Transverse colon (tissue), 4 donors: ENCODE data around the gene WWOX. TPM values are rescaled to one million over a fixed set of nuclear protein-coding genes. Genes with fewer than 3 reads are reported as not detected.

ENCODE experiments used
- DNase-seq: peaks from one replicate; pipeline ENCODE4 v3.0.0-alpha.2; 2019
- H3K27ac ChIP-seq, 4 donors: fragments of 200-600 bp; sonication (generic); 2 replicates each; pipeline ENCODE4 v1.5.1; 2016 to 2018; ENCODE audit warnings: inconsistent platforms in 4 of 4
- H3K27me3 ChIP-seq: fragments of 200-600 bp; sonication (generic); 2 replicates; pipeline ENCODE4 v1.5.1; 2017; ENCODE audit warnings: inconsistent platforms
- H3K36me3 ChIP-seq, 4 donors: fragments of 200-600 bp; sonication (generic); 2 replicates each; pipeline ENCODE4 v1.5.1; 2017 to 2019; ENCODE audit warnings: inconsistent platforms in 4 of 4
- H3K4me1 ChIP-seq, 4 donors: fragments of 200-600 bp; sonication (generic); 2 replicates each; pipeline ENCODE4 v1.5.1; 2017 to 2020; ENCODE audit warnings: inconsistent platforms in 4 of 4
- H3K4me3 ChIP-seq, 4 donors: fragments of 200-600 bp; sonication (generic); 1 replicate in 1 of 4; 2 replicates in 3 of 4; pipeline versions ENCODE4 v1.5.1 to v1.6.1; 2017 to 2019; ENCODE audit warnings: inconsistent platforms in 4 of 4
- H3K9me3 ChIP-seq, 2 donors: fragments of 200-600 bp; sonication (generic); 2 replicates each; pipeline ENCODE4 v1.5.1; 2017 to 2019; ENCODE audit warnings: inconsistent platforms in 2 of 2
- CTCF ChIP-seq, 5 experiments: fragments of 200-600 bp in 3 of 5; fragments of 450-650 bp in 2 of 5; sonication (generic) in 3 of 5; IDR thresholded peaks; 1 replicate in 2 of 5; 2 replicates in 3 of 5; pipeline ENCODE4 v1.5.1; 2016 to 2017; ENCODE audit warnings: antibody characterized with exemption in 5 of 5, inconsistent platforms in 3 of 5, mild to moderate bottlenecking in 2 of 5, moderate library complexity in 1 of 5
- EP300 ChIP-seq: sonication (generic); formaldehyde crosslinking; IDR thresholded peaks from one replicate; pipeline ENCODE4 v1.6.1; 2017; ENCODE audit warnings: antibody characterized with exemption, low read depth
- POLR2A ChIP-seq: fragments of 450-650 bp; IDR thresholded peaks from one replicate; pipeline ENCODE4 v1.6.1; 2016; ENCODE audit warnings: antibody characterized with exemption, mild to moderate bottlenecking, moderate library complexity
- POLR2AphosphoS5 ChIP-seq, 3 donors: sonication (generic); formaldehyde crosslinking; IDR thresholded peaks; one replicate each; pipeline ENCODE4 v1.6.1; 2016; ENCODE audit warnings: antibody characterized with exemption in 3 of 3
- WGBS, 2 donors: methylation state at CpG; one replicate each; pipeline ENCODE4 v1.1.5; 2018; ENCODE audit warnings: low coverage in 1 of 2; 5-methylcytosine and 5-hydroxymethylcytosine counted together
- in situ Hi-C, 4 donors: fragments of 200-750 bp; cut with MboI; loops; one replicate each; pipeline versions ENCODE4 v1.15.0 to v1.15.1; 2017; ENCODE audit warnings: low sequenced_read_pairs in 3 of 4, low pct_ligation_motif_present in 1 of 4, low pct_unique_long_range_greater_than_20kb in 1 of 4
- intact Hi-C: fragments of 100-400 bp; cut with DNase I; formaldehyde crosslinking; loops from one replicate; pipeline ENCODE4 v1.15.1; 2023; ENCODE audit warnings: low total_unique reads
- total RNA-seq, 4 donors: library from RNA; depleted of rRNA; stranded (reverse); fragments of >200 nt; gene quantifications; one replicate each; pipeline ENCODE4 v1.1.0, GENCODE V29; 2016

WWOX gene
- total RNA-seq, 4 donors from 2014 or later: 11.2 to 53.8 (median 24.8) TPM

GRCh38 chr16:78962457-78962929 lies 863.0 kb downstream of the WWOX start:
- intact Hi-C loops (no loop called here), in situ Hi-C loops (no loop called here)
- Histone ChIP-seq H3K9me3 (no peaks in the 10 kb centered on the region), H3K4me1 (no peaks in the 10 kb centered on the region), H3K4me3 (no peak overlapping the region), H3K36me3 (no peaks in the 10 kb centered on the region), H3K27me3 (no peaks in the 10 kb centered on the region), H3K27ac (no peak overlapping the region)
- 57 to 59% methylated on average over 2 of the region's 2 CpGs for WGBS, 2 donors
- TF ChIP-seq CTCF (IDR thresholded peaks at IDR 0.05): no peak
- TF ChIP-seq EP300: no peak
- TF ChIP-seq POLR2A: no peak
- no peak for TF ChIP-seq POLR2AphosphoS5 (IDR thresholded peaks at IDR 0.05)
- DNase-seq: no peak

GRCh38 chr16:78967948-78968347 lies 868.5 kb downstream of the WWOX start:
- no peak overlapping the region for H3K27ac ChIP-seq
- H3K36me3 ChIP-seq: no peaks in the 10 kb centered on the region
- H3K4me1 ChIP-seq: no peaks in the 10 kb centered on the region
- TF ChIP-seq POLR2AphosphoS5 (IDR thresholded peaks at IDR 0.05): no peak
- TF ChIP-seq CTCF (IDR thresholded peaks at IDR 0.05): no peak
- TF ChIP-seq EP300: no peak
- no peak for TF ChIP-seq POLR2A
- no peaks in the 10 kb centered on the region for H3K27me3 ChIP-seq
- no peak overlapping the region for H3K4me3 ChIP-seq
- DNase-seq: no peak
- intact Hi-C loops (no loop called here), in situ Hi-C loops (no loop called here)
- 66% methylated on average over 20 of the region's 20 CpGs; no CpG with 5 or more reads in 1 of the 2 donors for WGBS, 2 donors
- no peaks in the 10 kb centered on the region for H3K9me3 ChIP-seq

DNA sequence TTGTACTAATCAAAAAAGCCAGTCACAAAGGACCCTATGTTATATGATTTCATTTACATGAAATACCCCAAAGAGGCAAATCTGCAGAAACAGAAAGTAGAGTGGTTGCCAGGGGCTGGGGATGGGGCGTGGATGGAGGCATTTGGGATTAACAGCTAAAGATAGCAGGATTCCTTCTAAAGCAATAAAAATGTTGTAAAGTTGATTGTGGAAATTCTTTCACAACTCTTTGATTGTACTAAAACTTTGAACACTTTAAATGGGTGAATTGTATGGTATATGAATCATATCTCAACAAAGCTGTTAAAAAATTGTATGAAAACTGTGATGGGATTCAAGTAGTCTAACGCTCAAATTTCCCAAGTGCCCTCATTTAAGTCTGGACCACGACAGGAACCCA lies 870.3 kb downstream of the WWOX start:
- intact Hi-C loops: no loop called here
- in situ Hi-C loops: no loop called here
- no peak for DNase-seq

DNA sequence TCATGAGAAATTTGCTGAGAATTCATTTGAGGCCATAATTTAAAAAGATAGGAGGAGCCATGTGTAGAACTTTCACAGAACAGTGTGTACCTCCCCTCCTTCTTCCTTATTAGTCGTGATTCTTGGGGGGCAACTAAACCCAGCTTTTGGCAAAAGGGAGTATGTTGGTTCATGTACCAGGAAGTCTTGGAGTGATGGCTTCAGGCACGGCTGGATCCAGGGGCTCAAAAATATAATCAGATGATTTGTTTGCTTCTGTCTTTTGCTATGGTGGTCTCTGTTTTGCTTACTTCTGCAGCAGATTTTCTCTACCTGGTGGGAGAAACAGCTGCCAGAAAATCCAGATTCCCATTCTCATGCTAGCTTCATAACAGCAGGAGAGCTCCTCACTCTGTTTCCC lies 871.2 kb downstream of the WWOX start:
- DNase-seq: no peak
- no peak for TF ChIP-seq EP300
- no peak for TF ChIP-seq POLR2AphosphoS5 (IDR thresholded peaks at IDR 0.05)
- TF ChIP-seq CTCF (IDR thresholded peaks at IDR 0.05): no peak
- Histone ChIP-seq H3K27ac (no peak overlapping the region), H3K4me3 (no peak overlapping the region), H3K4me1 (no peaks in the 10 kb centered on the region), H3K9me3 (no peaks in the 10 kb centered on the region), H3K27me3 (no peaks in the 10 kb centered on the region), H3K36me3 (no peaks in the 10 kb centered on the region)
- in situ Hi-C loops (no loop called here), intact Hi-C loops (no loop called here)
- 83 to 90% methylated on average over 2 of the region's 2 CpGs for WGBS, 2 donors

More for the DNA sequence above, 870.3 kb downstream of the WWOX start:
- Histone ChIP-seq H3K4me1 (no peaks in the 10 kb centered on the region), H3K27ac (no peak overlapping the region), H3K27me3 (no peaks in the 10 kb centered on the region), H3K4me3 (no peak overlapping the region), H3K36me3 (no peaks in the 10 kb centered on the region), H3K9me3 (no peaks in the 10 kb centered on the region)
- no peak for TF ChIP-seq CTCF (IDR thresholded peaks at IDR 0.05)
- no peak for TF ChIP-seq POLR2A
- TF ChIP-seq POLR2AphosphoS5 (IDR thresholded peaks at IDR 0.05): no peak
- TF ChIP-seq EP300: no peak
- WGBS, 2 donors: 42 to 44% methylated on average over 2 to 3 of the region's 3 CpGs
